Stomach (tissue), 9 donors: ENCODE data around the gene OSTC. TPM values are rescaled to one million over a fixed set of nuclear protein-coding genes. Genes with fewer than 3 reads are reported as not detected.
A peak's percentile ranks its signal among the peaks of the same experiment; 100 is the strongest.

ENCODE experiments used
- DNase-seq, 2 donors: peaks; one replicate each; pipeline versions ENCODE4 v3.0.0 to v3.0.0-alpha.2; 2013 to 2019
- H3K27ac ChIP-seq, 5 donors: fragments of 200-600 bp in 4 of 5; sonication (generic) in 4 of 5; one replicate each; pipeline ENCODE4 v1.5.1; 2013 to 2019; ENCODE audit warnings: mild to moderate bottlenecking in 1 of 5, moderate library complexity in 1 of 5
- H3K27me3 ChIP-seq, 3 donors: fragments of 200-600 bp; sonication (generic); one replicate each; pipeline ENCODE4 v1.5.1; 2017 to 2019; ENCODE audit warnings: mixed run types in 1 of 3
- H3K36me3 ChIP-seq, 4 donors: fragments of 200-600 bp; sonication (generic); 1 replicate in 3 of 4; 2 replicates in 1 of 4; pipeline ENCODE4 v1.5.1; 2016 to 2019
- H3K4me1 ChIP-seq, 4 donors: fragments of 200-600 bp; sonication (generic); one replicate each; pipeline ENCODE4 v1.5.1; 2016 to 2019
- H3K4me3 ChIP-seq, 4 donors: fragments of 200-600 bp; sonication (generic) in 3 of 4; one replicate each; pipeline ENCODE4 v1.5.1; 2016 to 2019; ENCODE audit warnings: mild to moderate bottlenecking in 1 of 4
- H3K9me3 ChIP-seq, 4 donors: fragments of 200-600 bp; sonication (generic); one replicate each; pipeline ENCODE4 v1.5.1; 2016 to 2019
- EP300 ChIP-seq: sonication (generic); formaldehyde crosslinking; IDR thresholded peaks from one replicate; pipeline ENCODE4 v1.6.1; 2017; ENCODE audit warnings: antibody characterized with exemption
- POLR2A ChIP-seq, 4 donors: fragments of 450-650 bp; IDR thresholded peaks; one replicate each; pipeline ENCODE4 v1.6.1; 2016; ENCODE audit warnings: antibody characterized with exemption in 4 of 4, control low read depth in 2 of 4, mild to moderate bottlenecking in 1 of 4, moderate library complexity in 1 of 4
- POLR2AphosphoS5 ChIP-seq, 3 donors: sonication (generic); formaldehyde crosslinking; IDR thresholded peaks; one replicate each; pipeline ENCODE4 v1.6.1; 2016; ENCODE audit warnings: antibody characterized with exemption in 3 of 3
- WGBS, 5 donors: extraction: QIAGEN DNeasy Blood & Tissue Kit in 3 of 5; methylation state at CpG; one replicate each; pipeline versions ENCODE4 v1.1.5 to v1.1.7; 2013 to 2018; 5-methylcytosine and 5-hydroxymethylcytosine counted together
- intact Hi-C: fragments of 100-400 bp; cut with DNase I; formaldehyde crosslinking; loops from one replicate; pipeline ENCODE4 v1.15.1; 2023; ENCODE audit warnings: low total_unique reads
- polyA plus RNA-seq, 3 donors: library from polyadenylated mRNA; stranded (reverse); fragments of 200-250 nt; gene quantifications; one replicate each; pipeline ENCODE4 v1.2.3, GENCODE V29; 2013
- total RNA-seq, 5 donors: library from RNA; depleted of rRNA; stranded (reverse); fragments of >200 nt; gene quantifications; one replicate each; pipeline versions ENCODE4 v1.1.0 to v1.2.3, GENCODE V29; 2014 to 2016
- TF ChIP-seq, protein P1 (sequence below), 7 experiments: fragments of 450-650 bp in 4 of 7; fragments of 200-600 bp in 3 of 7; sonication (generic) in 3 of 7; IDR thresholded peaks; one replicate each; pipeline ENCODE4 v1.5.1; 2016 to 2019; ENCODE audit warnings: antibody characterized with exemption in 7 of 7, control low read depth in 2 of 7, mild to moderate bottlenecking in 1 of 7
- donor health status: healthy with polysubstance abuse.
- donor health status: Bipolar disorder and iron deficiency.
- donor health status: healthy.

Gene OSTC
- total and polyA plus RNA-seq, 8 donors, result 5.4 to 176 (median 64.6) TPM

DNA sequence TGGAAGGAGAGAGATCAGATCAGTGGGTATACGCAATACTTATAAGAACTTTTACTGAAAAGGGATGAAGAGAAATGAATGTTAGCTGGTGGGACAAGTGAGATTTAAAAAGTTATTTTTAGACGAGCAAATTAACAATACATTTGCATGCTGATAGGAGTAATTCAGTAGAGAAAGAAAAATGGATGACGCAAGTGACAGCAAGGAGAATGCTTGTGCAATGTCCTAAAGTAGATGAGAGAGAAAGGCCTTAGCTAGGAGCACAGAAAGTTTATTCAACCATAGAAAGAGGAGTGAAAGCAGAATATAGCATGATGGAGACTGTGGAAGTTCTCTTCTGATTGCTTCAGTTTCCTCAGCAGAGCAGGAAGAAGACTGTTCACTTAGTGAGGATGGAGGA lies 45.8 kb downstream of the OSTC start:
- intact Hi-C loops, result no loop called here
- no peaks in the 10 kb centered on the region for H3K27me3 ChIP-seq
- 81 to 88% (median 85%) methylated on average over 3 of the region's 3 CpGs for WGBS, 5 donors
- no peaks in the 10 kb centered on the region for H3K36me3 ChIP-seq
- no peaks in the 10 kb centered on the region for H3K9me3 ChIP-seq
- H3K4me3 ChIP-seq, result no peak overlapping the region
- peaks cover 0 to 7% (median 0%) of the 10 kb centered on the region in 4 donors for H3K4me1 ChIP-seq
- DNase-seq, result no peak
- H3K27ac ChIP-seq, result no peak overlapping the region
- TF ChIP-seq POLR2AphosphoS5 (IDR thresholded peaks at IDR 0.05) (no peak), POLR2A (IDR thresholded peaks at IDR 0.05) (no peak), EP300 (no peak)
- TF ChIP-seq, protein P1, sequence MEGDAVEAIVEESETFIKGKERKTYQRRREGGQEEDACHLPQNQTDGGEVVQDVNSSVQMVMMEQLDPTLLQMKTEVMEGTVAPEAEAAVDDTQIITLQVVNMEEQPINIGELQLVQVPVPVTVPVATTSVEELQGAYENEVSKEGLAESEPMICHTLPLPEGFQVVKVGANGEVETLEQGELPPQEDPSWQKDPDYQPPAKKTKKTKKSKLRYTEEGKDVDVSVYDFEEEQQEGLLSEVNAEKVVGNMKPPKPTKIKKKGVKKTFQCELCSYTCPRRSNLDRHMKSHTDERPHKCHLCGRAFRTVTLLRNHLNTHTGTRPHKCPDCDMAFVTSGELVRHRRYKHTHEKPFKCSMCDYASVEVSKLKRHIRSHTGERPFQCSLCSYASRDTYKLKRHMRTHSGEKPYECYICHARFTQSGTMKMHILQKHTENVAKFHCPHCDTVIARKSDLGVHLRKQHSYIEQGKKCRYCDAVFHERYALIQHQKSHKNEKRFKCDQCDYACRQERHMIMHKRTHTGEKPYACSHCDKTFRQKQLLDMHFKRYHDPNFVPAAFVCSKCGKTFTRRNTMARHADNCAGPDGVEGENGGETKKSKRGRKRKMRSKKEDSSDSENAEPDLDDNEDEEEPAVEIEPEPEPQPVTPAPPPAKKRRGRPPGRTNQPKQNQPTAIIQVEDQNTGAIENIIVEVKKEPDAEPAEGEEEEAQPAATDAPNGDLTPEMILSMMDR (IDR thresholded peaks at IDR 0.05), result no peak

DNA sequence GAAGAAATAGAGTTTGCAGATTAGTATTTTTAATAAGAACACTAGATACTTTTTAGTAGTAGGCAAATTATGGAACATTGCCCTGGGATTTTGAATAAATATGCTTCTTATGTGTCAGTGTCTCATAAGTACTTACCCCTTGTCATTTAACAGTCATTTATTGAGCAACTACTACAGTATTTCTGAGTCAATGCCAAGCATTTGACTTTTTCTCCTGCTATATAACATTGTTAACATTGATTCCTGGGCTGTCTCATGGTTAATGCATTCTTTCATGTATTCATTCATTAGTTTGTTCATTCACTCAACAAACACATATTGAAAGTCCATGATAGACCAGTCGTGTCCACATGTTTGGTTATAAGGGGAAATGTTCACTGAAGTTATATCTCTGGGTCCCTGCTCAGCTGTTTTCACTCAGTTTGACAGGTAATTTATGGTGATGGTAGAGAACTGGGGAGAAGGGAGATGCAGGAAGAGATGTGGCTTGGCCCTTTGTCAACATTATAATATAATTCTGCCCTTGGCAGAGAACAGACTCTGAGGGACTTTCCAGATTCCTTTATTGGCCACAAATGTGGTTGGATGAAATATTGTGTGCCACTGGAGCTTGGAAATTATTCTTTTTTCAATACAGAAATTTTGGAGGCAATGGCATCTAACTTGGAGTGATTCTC lies 49.8 kb downstream of the OSTC start:
- H3K4me3 ChIP-seq, result no peak overlapping the region
- H3K27ac ChIP-seq, result no peak overlapping the region
- intact Hi-C loops, result no loop called here
- H3K4me1 ChIP-seq, result peaks cover 0 to 7% (median 0%) of the 10 kb centered on the region in 4 donors
- DNase-seq, result peak in 1 of 2 donors; percentile 12
- H3K27me3 ChIP-seq, result no peaks in the 10 kb centered on the region
- no peaks in the 10 kb centered on the region for H3K36me3 ChIP-seq
- TF ChIP-seq, protein P1 (IDR thresholded peaks at IDR 0.05), result no peak
- TF ChIP-seq POLR2AphosphoS5 (IDR thresholded peaks at IDR 0.05), result no peak
- H3K9me3 ChIP-seq, result no peaks in the 10 kb centered on the region
- WGBS, 5 donors, result 41 to 60% (median 53%) methylated on average over 1 of the region's 1 CpG

DNA sequence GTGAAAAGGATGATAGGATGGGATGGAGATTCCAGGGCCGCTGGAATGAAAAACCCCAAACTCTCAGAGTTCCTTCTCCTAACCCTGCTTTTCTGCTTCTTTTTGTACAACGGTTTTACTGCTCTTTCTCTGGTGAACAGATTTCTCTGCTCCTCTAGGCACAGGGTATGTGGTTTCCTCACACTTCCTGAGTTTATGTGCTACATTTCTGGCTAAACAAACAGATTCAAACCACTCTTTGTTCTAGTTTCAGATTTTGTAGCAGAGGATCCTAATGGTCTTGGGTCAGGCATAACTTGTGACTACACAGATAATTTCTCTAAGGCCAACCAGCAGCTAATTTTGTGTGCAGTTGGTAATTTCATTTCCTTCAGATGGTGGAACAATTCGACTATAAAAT lies 52.6 kb downstream of the OSTC start:
- no peaks in the 10 kb centered on the region for H3K9me3 ChIP-seq
- WGBS, 5 donors, result 49 to 68% (median 64%) methylated on average over 3 of the region's 3 CpGs
- DNase-seq, result no peak
- H3K27ac ChIP-seq, result no peak overlapping the region
- TF ChIP-seq POLR2AphosphoS5 (IDR thresholded peaks at IDR 0.05) (no peak), POLR2A (IDR thresholded peaks at IDR 0.05) (no peak), EP300 (no peak)
- TF ChIP-seq, protein P1 (IDR thresholded peaks at IDR 0.05), result no peak
- H3K4me1 ChIP-seq, result peaks cover 0 to 7% (median 0%) of the 10 kb centered on the region in 4 donors
- no peaks in the 10 kb centered on the region for H3K36me3 ChIP-seq
- no peak overlapping the region for H3K4me3 ChIP-seq
- intact Hi-C loops, result no loop called here
- H3K27me3 ChIP-seq, result no peaks in the 10 kb centered on the region

DNA sequence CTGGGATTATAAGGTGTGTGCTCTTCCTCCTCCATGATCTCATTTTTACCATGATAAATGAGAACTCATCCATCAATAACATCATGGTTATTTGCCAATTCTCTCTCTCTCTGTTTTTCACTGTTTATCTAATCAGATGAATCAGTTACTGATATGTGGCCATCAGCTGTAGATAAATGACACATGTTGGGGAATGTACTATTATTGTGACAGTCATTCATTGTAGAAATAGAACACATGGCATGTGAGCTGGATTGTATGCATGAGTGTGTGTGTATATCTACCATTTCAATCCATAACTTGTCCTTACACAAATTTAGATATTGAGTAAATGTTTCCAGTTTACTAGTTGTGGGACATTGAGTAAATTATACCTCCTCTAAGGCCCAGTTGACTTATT lies 53.0 kb downstream of the OSTC start:
- intact Hi-C loops, result no loop called here
- no peaks in the 10 kb centered on the region for H3K36me3 ChIP-seq
- H3K9me3 ChIP-seq, result no peaks in the 10 kb centered on the region
- no peaks in the 10 kb centered on the region for H3K27me3 ChIP-seq
- TF ChIP-seq POLR2A (IDR thresholded peaks at IDR 0.05) (no peak), POLR2AphosphoS5 (IDR thresholded peaks at IDR 0.05) (no peak), EP300 (no peak)
- TF ChIP-seq, protein P1 (IDR thresholded peaks at IDR 0.05), result no peak
- peaks cover 0 to 7% (median 0%) of the 10 kb centered on the region in 4 donors for H3K4me1 ChIP-seq
- DNase-seq, result no peak
- no peak overlapping the region for H3K27ac ChIP-seq
- H3K4me3 ChIP-seq, result no peak overlapping the region
